GM10248 (cell line): ENCODE data around the gene NDUFS7.

Source experiments
- CTCF ChIA-PET: fragments of 300-600 bp; sonication (Branson Sonifier 250); formaldehyde crosslinking; extraction: SDS; loops from one replicate; lab custom pipeline; 2021; ENCODE audit warnings: antibody characterized with exemption; lab: Yijun Ruan, JAX
- POLR2A ChIA-PET: fragments of 350-650 bp; sonication (Branson Sonifier 250); formaldehyde crosslinking; extraction: SDS; loops from one replicate; lab custom pipeline; 2020; ENCODE audit warnings: antibody characterized with exemption; lab: Yijun Ruan, JAX
- DNase-seq: peaks from one replicate; pipeline ENCODE4 v3.0.0; 2012; ENCODE audit errors: extremely low spot score
- CTCF ChIP-seq: IDR thresholded peaks from 2 replicates; pipeline ENCODE4 v1.5.1; 2012; ENCODE audit warnings: mild to moderate bottlenecking, low read depth; ENCODE audit errors: extremely low read depth, missing control alignments, control extremely low read depth

NDUFS7 gene

GRCh38 chr19:1410789-1411188, 27.1 kb downstream of the NDUFS7 start:
- no peak for DNase-seq
- CTCF ChIA-PET, result no interaction called here
- no peak for TF ChIP-seq CTCF
- POLR2A ChIA-PET, result no interaction called here

- DNase-seq, result no peak
- ChIA-PET POLR2A (no interaction called here), CTCF (interaction anchor here (1.0 kb wide), 1 partner anchor 15 kb away, joined by 3 read pairs; no protein-coding TSS in a partner anchor)
- TF ChIP-seq CTCF, result no peak
These were observed 27.8 kb downstream of the NDUFS7 start for GRCh38 chr19:1411255-1412191.

GRCh38 chr19:1412323-1412923, 28.7 kb downstream of the NDUFS7 start:
- no peak for DNase-seq
- ChIA-PET CTCF (interaction anchor here (1.4 to 1.9 kb wide), 2 partner anchors 25 to 97 kb away, joined by 3 to 5 read pairs; no protein-coding TSS in a partner anchor), POLR2A (no interaction called here)
- TF ChIP-seq CTCF, result no peak

- no peak for DNase-seq
- no peak for TF ChIP-seq CTCF
- CTCF ChIA-PET, result interaction anchor here (1.3 to 1.9 kb wide), 4 partner anchors 23 to 98 kb away, joined by 3 to 5 read pairs (median 3); partner anchors contain the start of gene RPS15
- POLR2A ChIA-PET, result interaction anchor here (0.7 kb wide), 1 partner anchor 1804 kb away, joined by 3 read pairs; no protein-coding TSS in a partner anchor
These were observed 29.5 kb downstream of the NDUFS7 start for GRCh38 chr19:1412995-1413800.

GRCh38 chr19:1416014-1416841, 32.5 kb downstream of the NDUFS7 start:
- TF ChIP-seq CTCF, result no peak
- CTCF ChIA-PET, result no interaction called here
- POLR2A ChIA-PET, result no interaction called here
- no peak for DNase-seq
